HG02798 (cell line): Measurements from ENCODE around the gene EMID1.
"Not testable (repeated sequence)": the region's sequence is repeated elsewhere in the genome, so short reads cannot be mapped to it uniquely, and the experiment has no call there.

ENCODE experiments used
- ATAC-seq: cut with Tn5 transposase; IDR thresholded peaks from one replicate; pipeline ENCODE4 v1.9.1; 2021; ENCODE audit warnings: mild to moderate bottlenecking; ENCODE audit not compliant: unreplicated experiment, poor library complexity

EMID1 gene

GRCh38 chr22:29225422-29226090, 19.9 kb downstream of the EMID1 start:
- ATAC-seq = no peak

GRCh38 chr22:29226351-29226981, 20.8 kb downstream of the EMID1 start:
- ATAC-seq = no peak

- no peak for ATAC-seq
Observed at GRCh38 chr22:29230972-29231875, 25.5 kb downstream of the EMID1 start.

- no peak for ATAC-seq
Observed at GRCh38 chr22:29231971-29232959, 26.6 kb downstream of the EMID1 start.

- ATAC-seq = no peak
Observed at GRCh38 chr22:29233277-29233877, 27.7 kb downstream of the EMID1 start.

GRCh38 chr22:29240481-29240880, 34.8 kb downstream of the EMID1 start:
- not testable (repeated sequence) for ATAC-seq

- no peak for ATAC-seq
Observed at GRCh38 chr22:29243874-29244446, 38.3 kb downstream of the EMID1 start.

GRCh38 chr22:29244785-29245625, 39.3 kb downstream of the EMID1 start:
- no peak for ATAC-seq

- peak; percentile 55 for ATAC-seq
Observed at GRCh38 chr22:29245626-29246385, 40.1 kb downstream of the EMID1 start.

- ATAC-seq = not testable (repeated sequence)
Observed at GRCh38 chr22:29247891-29248290, 42.2 kb downstream of the EMID1 start.

GRCh38 chr22:29251265-29251664, 45.6 kb downstream of the EMID1 start:
- no peak for ATAC-seq

- no peak for ATAC-seq
Observed at GRCh38 chr22:29251981-29252911, 46.5 kb downstream of the EMID1 start.

GRCh38 chr22:29253561-29254285, 48.0 kb downstream of the EMID1 start:
- no peak for ATAC-seq

GRCh38 chr22:29254286-29254660, 48.6 kb downstream of the EMID1 start:
- ATAC-seq = no peak

- ATAC-seq = no peak
Observed at GRCh38 chr22:29255064-29255621, 49.4 kb downstream of the EMID1 start.
